Chondrocyte (in vitro differentiated cells): ENCODE results near the gene DRD1. TPM values are rescaled to one million over a fixed set of nuclear protein-coding genes. Genes with fewer than 3 reads are reported as not detected.
"Not testable (repeated sequence)": the region's sequence is repeated elsewhere in the genome, so short reads cannot be mapped to it uniquely, and the experiment has no call there.

Experiments
- DNase-seq: peaks from one replicate; pipeline ENCODE4 v3.0.0; 2021; ENCODE audit warnings: mixed read lengths, low spot score
- H3K27ac Mint-ChIP-seq: one replicate; pipeline ENCODE4 v1.8.0; 2021; ENCODE audit warnings: mild to moderate bottlenecking, moderate library complexity, mixed read lengths; ENCODE audit not compliant: unreplicated experiment
- H3K27me3 Mint-ChIP-seq: 2 replicates; pipeline ENCODE4 v1.8.0; 2021; ENCODE audit warnings: low read depth, mixed read lengths
- H3K36me3 Mint-ChIP-seq: 2 replicates; pipeline ENCODE4 v1.8.0; 2021; ENCODE audit warnings: low read depth, mixed read lengths
- H3K4me1 Mint-ChIP-seq: 2 replicates; pipeline ENCODE4 v1.8.0; 2021; ENCODE audit warnings: low read depth, mild to moderate bottlenecking, mixed read lengths
- H3K4me3 Mint-ChIP-seq: one replicate; pipeline ENCODE4 v1.8.0; 2021; ENCODE audit warnings: mild to moderate bottlenecking, moderate library complexity, mixed read lengths; ENCODE audit not compliant: unreplicated experiment
- H3K9me3 Mint-ChIP-seq: 2 replicates; pipeline ENCODE4 v1.8.0; 2021; ENCODE audit warnings: low read depth, mixed read lengths
- CTCF ChIP-seq: fragments of 200-600 bp; sonication (generic); IDR thresholded peaks from 2 replicates; pipeline ENCODE4 v1.5.0; 2021; ENCODE audit warnings: antibody characterized with exemption, mild to moderate bottlenecking, moderate library complexity
- total RNA-seq: library from RNA; stranded (reverse); gene quantifications from 3 replicates; pipeline ENCODE4 v1.2.1, GENCODE V29; 2021

DRD1 gene
- total RNA-seq, 1 donor from 2014 or later, result 0.35 TPM

GRCh38 chr5:175417384-175417783, 26.6 kb downstream of the DRD1 start:
- no peak for DNase-seq

GRCh38 chr5:175415303-175415702, 28.7 kb downstream of the DRD1 start:
- peaks cover 3% of the 10 kb centered on the region for H3K9me3 Mint-ChIP-seq
- no peaks in the 10 kb centered on the region for H3K36me3 Mint-ChIP-seq
- H3K27ac Mint-ChIP-seq, result no peak overlapping the region
- H3K4me1 Mint-ChIP-seq, result no peaks in the 10 kb centered on the region
- DNase-seq, result no peak
- H3K27me3 Mint-ChIP-seq, result no peaks in the 10 kb centered on the region
- TF ChIP-seq CTCF, result no peak
- H3K4me3 Mint-ChIP-seq, result no peak overlapping the region

More at GRCh38 chr5:175417384-175417783, 26.6 kb downstream of the DRD1 start:
- Mint-ChIP-seq H3K36me3 (no peaks in the 10 kb centered on the region), H3K27ac (no peak overlapping the region), H3K27me3 (no peaks in the 10 kb centered on the region), H3K4me3 (no peak overlapping the region), H3K4me1 (no peaks in the 10 kb centered on the region), H3K9me3 (peaks cover 6% of the 10 kb centered on the region)
- no peak for TF ChIP-seq CTCF

- H3K9me3 Mint-ChIP-seq, result peaks cover 3% of the 10 kb centered on the region
- no peaks in the 10 kb centered on the region for H3K36me3 Mint-ChIP-seq
- H3K4me1 Mint-ChIP-seq, result no peaks in the 10 kb centered on the region
- TF ChIP-seq CTCF, result no peak
- H3K27ac Mint-ChIP-seq, result no peak overlapping the region
- H3K4me3 Mint-ChIP-seq, result no peak overlapping the region
- no peak for DNase-seq
- no peaks in the 10 kb centered on the region for H3K27me3 Mint-ChIP-seq
Observed at GRCh38 chr5:175410926-175411325, 33.1 kb downstream of the DRD1 start.

GRCh38 chr5:175406300-175406699, 37.7 kb downstream of the DRD1 start:
- Mint-ChIP-seq H3K4me1 (no peaks in the 10 kb centered on the region), H3K36me3 (no peaks in the 10 kb centered on the region), H3K4me3 (no peak overlapping the region), H3K27ac (no peak overlapping the region), H3K27me3 (no peaks in the 10 kb centered on the region), H3K9me3 (peaks cover 4% of the 10 kb centered on the region)
- no peak for DNase-seq
- TF ChIP-seq CTCF, result no peak

GRCh38 chr5:175397590-175398297, 46.2 kb downstream of the DRD1 start:
- not testable (repeated sequence) for H3K4me3 Mint-ChIP-seq, H3K36me3 Mint-ChIP-seq, H3K9me3 Mint-ChIP-seq, H3K27ac Mint-ChIP-seq, H3K4me1 Mint-ChIP-seq, DNase-seq, H3K27me3 Mint-ChIP-seq

- H3K27ac Mint-ChIP-seq, H3K27me3 Mint-ChIP-seq: not testable (repeated sequence)
Observed at GRCh38 chr5:175395430-175395829, 48.6 kb downstream of the DRD1 start.

More at GRCh38 chr5:175395430-175395829, 48.6 kb downstream of the DRD1 start:
- not testable (repeated sequence) for H3K9me3 Mint-ChIP-seq, H3K4me3 Mint-ChIP-seq, H3K4me1 Mint-ChIP-seq, H3K36me3 Mint-ChIP-seq, DNase-seq
